B cell (primary cell): Measurements from ENCODE around the gene SMAD1. TPM values are rescaled to one million over a fixed set of nuclear protein-coding genes. Genes with fewer than 3 reads are reported as not detected.

Experiments
- ATAC-seq: fragments of 200-7000 bp; cut with Tn5 transposase; one replicate; pipeline ENCODE4 v1.10.0; 2021; ENCODE audit warnings: low read depth, mild to moderate bottlenecking, moderate number of reproducible peaks, moderate library complexity
- CTCF ChIA-PET: fragments of 350-600 bp; sonication (Branson Sonifier 250); formaldehyde crosslinking; loops from one replicate; lab custom pipeline; 2021; ENCODE audit warnings: antibody characterized with exemption, inconsistent platforms; lab: Charles Lee
- POLR2A ChIA-PET: fragments of 350-600 bp; sonication (Branson Sonifier 250); formaldehyde crosslinking; loops from one replicate; lab custom pipeline; 2021; ENCODE audit warnings: antibody characterized with exemption; lab: Charles Lee
- DNase-seq: peaks from one replicate; pipeline ENCODE4 v3.0.0; 2013
- H2AFZ ChIP-seq: 2 replicates; pipeline ENCODE4 v1.6.1; 2012; ENCODE audit warnings: mild to moderate bottlenecking, low read depth, low read length; ENCODE audit not compliant: insufficient read depth, poor library complexity, severe bottlenecking
- H3K27ac ChIP-seq, 2 donors: 1 replicate in 1 of 2; 2 replicates in 1 of 2; pipeline ENCODE4 v1.5.1; 2012 to 2013; ENCODE audit warnings: low read length in 2 of 2, mild to moderate bottlenecking in 2 of 2, moderate library complexity in 1 of 2
- H3K27me3 ChIP-seq, 4 experiments: fragments of 200-600 bp in 1 of 4; sonication (generic) in 1 of 4; replicated peaks in 1 of 4; 1 replicate in 2 of 4; 2 replicates in 2 of 4; pipeline versions ENCODE4 v1.6.1 to v1.7.0; 2013 to 2016; ENCODE audit warnings: low read length in 3 of 4, mild to moderate bottlenecking in 2 of 4, mixed read lengths in 1 of 4, moderate library complexity in 1 of 4; ENCODE audit not compliant: insufficient read depth in 4 of 4, control insufficient read depth in 3 of 4; ENCODE audit errors: control extremely low read depth in 1 of 4
- H3K36me3 ChIP-seq, 2 experiments: replicated peaks in 1 of 2; 1 replicate in 1 of 2; 2 replicates in 1 of 2; pipeline versions ENCODE4 v1.6.1 to v1.7.1; 2013; ENCODE audit warnings: low read length in 1 of 2; ENCODE audit not compliant: insufficient read depth in 2 of 2, control insufficient read depth in 1 of 2; ENCODE audit errors: control extremely low read depth in 1 of 2, extremely low read depth in 1 of 2
- H3K4me1 ChIP-seq, 2 donors: fragments of 200-600 bp in 1 of 2; sonication (generic) in 1 of 2; 1 replicate in 1 of 2; 2 replicates in 1 of 2; pipeline versions ENCODE4 v1.5.1 to v1.6.1; 2013 to 2017; ENCODE audit warnings: low read length in 2 of 2; ENCODE audit not compliant: control insufficient read depth in 2 of 2, insufficient read depth in 2 of 2
- H3K4me2 ChIP-seq: replicated peaks from 2 replicates; pipeline ENCODE3; 2012; ENCODE audit warnings: mild to moderate bottlenecking, low read depth, low read length; ENCODE audit not compliant: poor library complexity, severe bottlenecking
- H3K4me3 ChIP-seq, 5 experiments: fragments of 200-600 bp in 1 of 5; sonication (generic) in 1 of 5; 1 replicate in 3 of 5; 2 replicates in 2 of 5; pipeline versions ENCODE4 v1.5.1 to v1.7.0; 2011 to 2016; ENCODE audit warnings: low read length in 4 of 5, mild to moderate bottlenecking in 4 of 5, low read depth in 2 of 5, control low read depth in 1 of 5, moderate library complexity in 1 of 5; ENCODE audit not compliant: insufficient read depth in 1 of 5; ENCODE audit errors: control extremely low read depth in 1 of 5, extremely low read depth in 1 of 5
- H3K79me2 ChIP-seq: fragments of 200-600 bp; sonication (generic); one replicate; pipeline ENCODE4 v1.6.0; 2016; ENCODE audit warnings: low read length; ENCODE audit not compliant: control insufficient read depth, insufficient read depth
- H3K9ac ChIP-seq: fragments of 200-600 bp; sonication (generic); 2 replicates; pipeline ENCODE4 v1.6.1; 2017; ENCODE audit warnings: mild to moderate bottlenecking, low read length, moderate library complexity
- H3K9me3 ChIP-seq, 3 donors: one replicate each; pipeline versions ENCODE4 v1.6.1 to v1.7.1; 2013; ENCODE audit warnings: low read length in 2 of 3; ENCODE audit not compliant: control insufficient read depth in 2 of 3, insufficient read depth in 1 of 3; ENCODE audit errors: control extremely low read depth in 1 of 3
- H4K20me1 ChIP-seq: 2 replicates; pipeline ENCODE4 v1.6.0; 2012; ENCODE audit warnings: mild to moderate bottlenecking, low read length; ENCODE audit not compliant: insufficient read depth, control insufficient read depth, poor library complexity, severe bottlenecking
- H3K27ac Mint-ChIP-seq: one replicate; pipeline ENCODE4 v1.8.0; 2021; ENCODE audit warnings: mixed read lengths
- H3K27me3 Mint-ChIP-seq: one replicate; pipeline ENCODE4 v1.8.0; 2021; ENCODE audit warnings: mixed read lengths
- H3K4me1 Mint-ChIP-seq: one replicate; pipeline ENCODE4 v1.8.0; 2021; ENCODE audit warnings: mixed read lengths
- H3K4me3 Mint-ChIP-seq: one replicate; pipeline ENCODE4 v1.8.0; 2021; ENCODE audit warnings: mixed read lengths
- H3K9me3 Mint-ChIP-seq: one replicate; pipeline ENCODE4 v1.8.0; 2022; ENCODE audit warnings: mixed read lengths; ENCODE audit not compliant: insufficient read depth
- EZH2 ChIP-seq: IDR thresholded peaks from 2 replicates; pipeline ENCODE4 v1.6.1; 2012; ENCODE audit warnings: borderline replicate concordance, low read depth, mild to moderate bottlenecking, moderate library complexity, low read length; ENCODE audit not compliant: insufficient read depth, poor library complexity, severe bottlenecking
- WGBS: methylation state at CpG from one replicate; pipeline ENCODE4 v1.1.5; 2013; ENCODE audit warnings: missing lambda C conversion rate; ENCODE audit not compliant: insufficient coverage; 5-methylcytosine and 5-hydroxymethylcytosine counted together
- intact Hi-C: fragments of 100-400 bp; cut with micrococcal nuclease; formaldehyde crosslinking; loops from one replicate; pipeline ENCODE4 v1.10.0; 2022
- polyA plus RNA-seq: library from polyadenylated mRNA; depleted of rRNA; stranded (reverse); fragments of >200 nt; gene quantifications from 2 replicates; pipeline ENCODE4 v1.2.3, GENCODE V29; 2012
- total RNA-seq, 2 donors: library from RNA; stranded (reverse); fragments of 120-200 nt in 1 of 2; gene quantifications; 1 replicate in 1 of 2; 2 replicates in 1 of 2; pipeline versions ENCODE4 v1.2.3 to v1.2.4, GENCODE V29; 2013 to 2022
- TF ChIP-seq, protein P1 (sequence below): fragments of 200-600 bp; IDR thresholded peaks from one replicate; pipeline ENCODE4 v1.8.0; 2022; ENCODE audit warnings: antibody characterized with exemption, mild to moderate bottlenecking

SMAD1 gene
- total and polyA plus RNA-seq, 2 donors (not counting 1 experiment from before 2014, with no cell fraction given), result 0.12 TPM; not detected in 1

DNA sequence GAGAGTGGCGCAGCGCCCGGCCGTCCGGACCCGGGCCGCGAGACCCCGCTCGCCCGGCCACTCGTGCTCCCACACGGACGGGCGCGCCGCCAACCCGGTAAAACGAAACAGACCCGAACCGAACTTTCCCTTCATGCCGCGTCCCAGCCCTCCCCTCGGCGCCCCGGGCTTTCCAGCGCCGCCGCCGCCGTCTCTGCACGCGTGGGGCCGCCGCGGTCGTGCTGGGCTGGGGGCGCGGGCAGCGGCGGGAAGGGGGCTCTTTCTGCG lies 222 bp downstream of the SMAD1 start:
- H3K9me3 Mint-ChIP-seq, result peaks cover 2% of the 10 kb centered on the region
- ATAC-seq (no peak), DNase-seq (no peak)
- H2AFZ ChIP-seq, result peak overlapping the region; percentile 72
- H3K9me3 ChIP-seq, result peaks cover 0 to 8% (median 0%) of the 10 kb centered on the region in 3 donors
- TF ChIP-seq EZH2, result no peak
- TF ChIP-seq, protein P1, sequence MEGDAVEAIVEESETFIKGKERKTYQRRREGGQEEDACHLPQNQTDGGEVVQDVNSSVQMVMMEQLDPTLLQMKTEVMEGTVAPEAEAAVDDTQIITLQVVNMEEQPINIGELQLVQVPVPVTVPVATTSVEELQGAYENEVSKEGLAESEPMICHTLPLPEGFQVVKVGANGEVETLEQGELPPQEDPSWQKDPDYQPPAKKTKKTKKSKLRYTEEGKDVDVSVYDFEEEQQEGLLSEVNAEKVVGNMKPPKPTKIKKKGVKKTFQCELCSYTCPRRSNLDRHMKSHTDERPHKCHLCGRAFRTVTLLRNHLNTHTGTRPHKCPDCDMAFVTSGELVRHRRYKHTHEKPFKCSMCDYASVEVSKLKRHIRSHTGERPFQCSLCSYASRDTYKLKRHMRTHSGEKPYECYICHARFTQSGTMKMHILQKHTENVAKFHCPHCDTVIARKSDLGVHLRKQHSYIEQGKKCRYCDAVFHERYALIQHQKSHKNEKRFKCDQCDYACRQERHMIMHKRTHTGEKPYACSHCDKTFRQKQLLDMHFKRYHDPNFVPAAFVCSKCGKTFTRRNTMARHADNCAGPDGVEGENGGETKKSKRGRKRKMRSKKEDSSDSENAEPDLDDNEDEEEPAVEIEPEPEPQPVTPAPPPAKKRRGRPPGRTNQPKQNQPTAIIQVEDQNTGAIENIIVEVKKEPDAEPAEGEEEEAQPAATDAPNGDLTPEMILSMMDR, result no peak
- no peaks in the 10 kb centered on the region for H4K20me1 ChIP-seq
- no peak overlapping the region for H3K27ac ChIP-seq
- intact Hi-C loops, result loop anchor here (10.0 kb wide), 1 partner anchor 133 kb away; the partner anchor contains the start of gene MMAA
- CTCF ChIA-PET, result no interaction called here
- H3K36me3 ChIP-seq, result no peaks in the 10 kb centered on the region
- H3K4me3 Mint-ChIP-seq, result peak overlapping the region; percentile 83
- H3K27ac Mint-ChIP-seq, result no peak overlapping the region
- H3K27me3 Mint-ChIP-seq, result peaks cover 47% of the 10 kb centered on the region
- peak overlapping the region; percentile 89 for H3K4me2 ChIP-seq
- H3K79me2 ChIP-seq, result no peaks in the 10 kb centered on the region
- peaks cover 14 to 24% of the 10 kb centered on the region in 2 donors for H3K4me1 ChIP-seq
- H3K4me1 Mint-ChIP-seq, result peaks cover 8% of the 10 kb centered on the region
- H3K9ac ChIP-seq, result peak overlapping the region; percentile 62
- H3K27me3 ChIP-seq, result peaks cover 0 to 74% (median 58%) of the 10 kb centered on the region in 4 experiments
- peak overlapping the region; percentile 12 to 62 (median 43) for H3K4me3 ChIP-seq
- WGBS, result under 1% methylated on average over 41 of the region's 42 CpGs
- POLR2A ChIA-PET, result no interaction called here

DNA sequence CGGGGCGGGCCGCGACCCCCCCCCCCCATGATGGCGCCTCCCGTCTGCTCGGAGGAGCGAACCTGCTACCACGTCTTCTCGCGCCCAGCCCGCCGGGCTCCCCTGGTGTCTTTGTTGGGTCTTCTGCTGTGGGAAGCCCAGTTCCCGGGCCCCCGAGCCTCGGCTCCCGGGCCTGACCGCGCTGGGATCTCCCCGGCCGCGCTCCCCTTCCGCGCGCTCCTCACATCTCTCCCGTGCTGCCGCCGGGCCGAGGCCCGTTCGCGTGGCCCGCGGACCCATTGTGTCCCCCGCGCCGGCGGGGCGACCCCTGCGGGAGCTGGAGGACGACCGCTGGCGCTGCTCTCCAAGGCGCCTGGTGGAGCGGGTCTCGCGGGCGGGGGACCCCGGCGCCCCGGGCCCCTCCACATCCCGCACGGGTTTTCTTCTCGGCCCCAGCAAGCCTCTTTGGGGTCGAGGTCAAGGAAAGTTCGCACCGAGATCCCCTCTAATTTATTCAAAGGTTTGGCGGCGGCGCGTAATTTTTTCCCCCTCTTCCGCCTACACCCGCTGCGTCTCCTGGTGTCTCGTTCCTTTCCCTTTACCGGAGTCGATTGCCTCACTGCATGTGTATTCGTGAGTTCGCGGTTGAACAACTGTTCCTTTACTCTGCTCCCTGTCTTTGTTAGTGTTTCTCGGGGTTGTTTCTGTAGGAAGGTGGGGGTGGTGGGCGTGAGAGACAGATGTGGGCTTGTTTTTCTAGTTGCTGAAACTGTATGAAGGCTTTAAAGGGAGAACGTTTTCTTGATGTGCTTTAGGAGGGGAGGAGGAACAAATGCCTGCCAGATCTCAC lies 770 bp downstream of the SMAD1 start:
- peak overlapping the region; percentile 72 for H2AFZ ChIP-seq
- no peaks in the 10 kb centered on the region for H4K20me1 ChIP-seq
- H3K27me3 Mint-ChIP-seq, result peaks cover 44% of the 10 kb centered on the region
- no peaks in the 10 kb centered on the region for H3K79me2 ChIP-seq
- H3K27ac ChIP-seq, result no peak overlapping the region
- peaks cover 0 to 77% (median 63%) of the 10 kb centered on the region in 4 experiments for H3K27me3 ChIP-seq
- under 1% methylated on average over 66 of the region's 73 CpGs for WGBS
- H3K4me1 Mint-ChIP-seq, result peaks cover 9% of the 10 kb centered on the region
- ChIA-PET POLR2A (no interaction called here), CTCF (no interaction called here)
- H3K9ac ChIP-seq, result peak overlapping the region; percentile 62
- H3K4me3 ChIP-seq, result peak overlapping the region; percentile 20 to 62 (median 43)
- H3K4me1 ChIP-seq, result peaks cover 18 to 28% of the 10 kb centered on the region in 2 donors
- H3K4me2 ChIP-seq, result peak overlapping the region; percentile 89
- DNase-seq, result peak; percentile 37
- H3K27ac Mint-ChIP-seq, result no peak overlapping the region
- no peak for ATAC-seq
- no peaks in the 10 kb centered on the region for H3K36me3 ChIP-seq
- no peak overlapping the region for H3K4me3 Mint-ChIP-seq
- H3K9me3 Mint-ChIP-seq, result peaks cover 2% of the 10 kb centered on the region
- intact Hi-C loops, result loop anchor here (10.0 kb wide), 1 partner anchor 132 kb away; the partner anchor contains the start of gene MMAA
- TF ChIP-seq EZH2, result no peak
- TF ChIP-seq, protein P1, result no peak
- peaks cover 0 to 8% (median 0%) of the 10 kb centered on the region in 3 donors for H3K9me3 ChIP-seq
